ENCODE measurements around the gene ARHGAP33. TPM values are rescaled to one million over a fixed set of nuclear protein-coding genes. Genes with fewer than 3 reads are reported as not detected.
A peak's percentile ranks its signal among the peaks of the same experiment; 100 is the strongest.

The ARHGAP33 gene
- total RNA-seq, 2 donors from 2014 or later, result 1.3 to 1.4 TPM

GRCh38 chr19:35757749-35758608 is 17.4 kb upstream of the ARHGAP33 start, which contains the start of gene PROSER3:
Gene PROSER3 (plus strand): TSS chr19:35758176. CDS start chr19:35758216, 40 bp downstream.
- peak within 1 kb of the TSS; percentile 83 to 93 for H3K4me3 ChIP-seq
- peak; percentile 100 for DNase-seq (ENCODE audit: low spot score)
- no peak for TF ChIP-seq CTCF (IDR thresholded peaks at IDR 0.05)
- H3K36me3 ChIP-seq, result peaks cover 30% of the 10 kb centered on the region
- peak within 1 kb of the TSS; percentile 97 to 98 for H3K27ac ChIP-seq
- no peaks in the 10 kb centered on the region for H3K27me3 ChIP-seq
- H3K4me1 ChIP-seq, result peaks cover 0 to 43% of the 10 kb centered on the region in 2 donors
- H3K9me3 ChIP-seq, result no peaks in the 10 kb centered on the region

DNA sequence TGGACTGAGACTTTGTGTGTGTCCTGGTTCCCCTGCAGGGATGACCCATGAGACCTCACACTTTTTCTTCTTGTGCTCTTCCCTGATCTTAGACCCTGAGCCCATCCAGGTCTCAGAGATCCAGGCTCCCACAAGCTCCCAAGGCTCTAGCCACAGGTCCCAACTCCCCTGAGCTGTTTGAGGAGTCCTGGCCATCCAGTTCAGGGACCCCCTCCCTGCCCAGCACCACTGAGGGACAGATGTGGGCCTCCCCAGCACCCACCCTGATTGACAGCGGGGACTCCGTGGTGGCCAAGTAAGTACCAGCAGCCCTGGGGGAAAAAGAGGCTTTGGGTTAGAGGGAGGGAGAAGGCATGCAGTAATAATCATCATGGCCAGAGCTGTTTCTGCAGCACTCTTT is 15.7 kb upstream of the ARHGAP33 start:
- Histone ChIP-seq H3K4me3 (no peak overlapping the region), H3K4me1 (peaks cover 0 to 43% of the 10 kb centered on the region in 2 donors), H3K27ac (no peak overlapping the region), H3K9me3 (no peaks in the 10 kb centered on the region), H3K27me3 (no peaks in the 10 kb centered on the region), H3K36me3 (peaks cover 21% of the 10 kb centered on the region)
- TF ChIP-seq CTCF (IDR thresholded peaks at IDR 0.05), result no peak
- no peak for DNase-seq (ENCODE audit: low spot score)

DNA sequence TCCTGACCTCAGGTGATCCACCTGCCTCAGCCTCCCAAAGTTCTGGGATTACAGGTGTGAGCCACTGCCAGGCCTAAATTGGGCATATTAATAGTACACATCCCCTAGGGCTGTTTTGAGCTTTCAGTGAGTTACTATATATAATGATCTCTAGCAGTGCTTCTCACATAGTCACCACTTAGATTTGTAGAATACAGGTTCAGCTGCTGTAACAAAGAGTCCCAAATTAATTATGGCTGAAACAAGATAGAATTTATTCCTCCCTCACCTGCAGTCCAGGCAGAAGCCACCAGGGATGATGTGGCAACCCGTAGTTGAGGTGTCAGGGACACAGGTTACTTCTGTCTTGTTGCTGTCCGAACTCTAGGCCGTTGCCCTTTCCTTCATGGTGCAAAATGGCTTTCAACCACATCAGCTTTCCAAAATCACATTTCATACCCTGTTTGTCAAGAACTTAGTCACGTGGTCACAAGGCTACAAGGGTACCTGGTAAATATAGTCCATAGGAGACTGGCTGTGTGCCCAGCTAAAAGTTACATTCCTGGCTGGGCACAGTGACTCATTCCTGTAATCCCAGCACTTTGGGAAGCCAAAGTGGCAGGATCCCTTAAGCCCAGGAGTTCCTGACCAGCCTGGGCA is 14.5 kb upstream of the ARHGAP33 start:
- H3K4me3 ChIP-seq, result no peak overlapping the region
- peaks cover 29% of the 10 kb centered on the region for H3K36me3 ChIP-seq
- no peak for DNase-seq (ENCODE audit: low spot score)
- no peaks in the 10 kb centered on the region for H3K9me3 ChIP-seq
- no peak overlapping the region for H3K27ac ChIP-seq
- no peaks in the 10 kb centered on the region for H3K27me3 ChIP-seq
- H3K4me1 ChIP-seq, result peaks cover 0 to 33% of the 10 kb centered on the region in 2 donors
- no peak for TF ChIP-seq CTCF (IDR thresholded peaks at IDR 0.05)

DNA sequence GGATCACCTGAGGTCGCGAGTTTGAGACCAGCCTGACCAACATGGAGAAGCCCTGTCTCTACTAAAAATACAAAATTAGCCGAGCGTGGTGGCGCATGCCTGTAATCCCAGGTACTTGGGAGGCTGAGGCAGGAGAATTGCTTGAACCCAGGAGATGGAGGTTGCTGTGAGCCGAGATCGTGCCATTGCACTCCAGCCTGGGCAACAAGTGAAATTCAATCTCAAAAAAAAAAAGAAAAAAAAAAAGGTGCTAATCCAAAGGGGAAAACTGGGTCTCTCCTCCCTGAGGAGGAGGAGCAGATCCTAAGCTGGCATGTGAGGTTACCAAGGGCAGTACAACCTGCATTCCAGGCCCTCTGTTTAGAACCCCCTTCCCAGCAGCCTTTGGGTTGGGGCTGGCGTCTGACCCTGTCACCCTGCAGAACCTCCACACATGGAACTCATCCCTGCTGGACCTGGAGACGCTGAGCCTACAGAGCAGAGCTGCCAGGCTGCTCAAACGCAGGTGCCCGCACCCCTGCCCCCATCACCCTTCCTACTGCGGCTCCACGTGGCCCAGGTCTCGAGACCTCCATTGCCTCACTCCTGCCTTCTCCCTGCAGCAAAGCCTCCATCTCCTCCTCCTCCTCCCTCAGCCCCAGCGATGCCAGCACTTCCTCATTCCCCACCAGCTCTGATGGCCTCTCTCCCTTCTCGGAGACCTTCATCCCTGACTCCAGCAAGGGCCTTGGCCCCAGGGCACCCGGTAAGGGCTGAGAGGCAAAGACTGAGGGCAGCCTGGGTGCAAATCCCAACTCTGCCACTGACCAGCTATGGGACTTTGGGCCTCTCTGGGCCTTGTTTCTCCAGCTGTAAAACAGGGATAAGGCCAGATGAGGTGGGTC is 10.7 kb upstream of the ARHGAP33 start:
- Histone ChIP-seq H3K27me3 (no peaks in the 10 kb centered on the region), H3K36me3 (peaks cover 29% of the 10 kb centered on the region), H3K4me1 (peaks cover 0 to 8% of the 10 kb centered on the region in 2 donors), H3K27ac (no peak overlapping the region), H3K9me3 (no peaks in the 10 kb centered on the region), H3K4me3 (no peak overlapping the region)
- no peak for TF ChIP-seq CTCF (IDR thresholded peaks at IDR 0.05)
- no peak for DNase-seq (ENCODE audit: low spot score)

GRCh38 chr19:35766571-35767104 is 8.7 kb upstream of the ARHGAP33 start:
- H3K4me1 ChIP-seq, result peaks cover 0 to 6% of the 10 kb centered on the region in 2 donors
- peaks cover 29% of the 10 kb centered on the region for H3K36me3 ChIP-seq
- no peak for DNase-seq (ENCODE audit: low spot score)
- no peaks in the 10 kb centered on the region for H3K27me3 ChIP-seq
- H3K9me3 ChIP-seq, result no peaks in the 10 kb centered on the region
- no peak overlapping the region for H3K27ac ChIP-seq
- TF ChIP-seq CTCF (IDR thresholded peaks at IDR 0.05), result no peak
- H3K4me3 ChIP-seq, result no peak overlapping the region

All from right atrium auricular region (tissue), 2 donors.